OCI-LY1 (cell line): ENCODE results near the gene INSRR.

Experiments used
- H2AFZ ChIP-seq: fragments of 200-600 bp; sonication (generic), shearing (Covaris generic); 2 replicates; pipeline ENCODE4 v1.6.0; 2014; ENCODE audit warnings: antibody characterized with exemption, mild to moderate bottlenecking, low read length
- H3F3A ChIP-seq: fragments of 200-600 bp; sonication (generic), shearing (Covaris generic); 2 replicates; pipeline ENCODE4 v1.6.0; 2014; ENCODE audit warnings: mild to moderate bottlenecking, antibody characterized with exemption, low read length, moderate library complexity; ENCODE audit not compliant: insufficient read depth
- H3K27ac ChIP-seq: fragments of 200-600 bp; sonication (generic); 2 replicates; pipeline ENCODE4 v1.5.1; 2014; ENCODE audit warnings: low read length, mixed run types, mild to moderate bottlenecking, low read depth; ENCODE audit not compliant: poor library complexity, severe bottlenecking
- H3K27me3 ChIP-seq: fragments of 200-600 bp; sonication (generic); 2 replicates; pipeline ENCODE4 v1.6.0; 2014; ENCODE audit warnings: antibody characterized with exemption, mild to moderate bottlenecking, low read length, moderate library complexity; ENCODE audit not compliant: insufficient read depth
- H3K36me3 ChIP-seq: fragments of 200-600 bp; sonication (generic); 2 replicates; pipeline ENCODE4 v1.6.1; 2014; ENCODE audit warnings: mild to moderate bottlenecking, antibody characterized with exemption, low read length, moderate library complexity, mixed read lengths; ENCODE audit not compliant: insufficient read depth
- H3K4me1 ChIP-seq: fragments of 200-600 bp; sonication (generic); 2 replicates; pipeline ENCODE4 v1.5.1; 2014; ENCODE audit warnings: mild to moderate bottlenecking, low read length, moderate library complexity; ENCODE audit not compliant: insufficient read depth, severe bottlenecking
- H3K4me2 ChIP-seq: fragments of 200-600 bp; sonication (generic), shearing (Covaris generic); 2 replicates; pipeline ENCODE4 v1.6.1; 2014; ENCODE audit warnings: low read length
- H3K4me3 ChIP-seq: fragments of 200-600 bp; sonication (generic); 2 replicates; pipeline ENCODE4 v1.5.1; 2014; ENCODE audit warnings: low read length, low read depth, mild to moderate bottlenecking, mixed read lengths; ENCODE audit not compliant: poor library complexity, severe bottlenecking
- H3K79me2 ChIP-seq: fragments of 200-600 bp; shearing (Covaris generic); 2 replicates; pipeline ENCODE4 v1.6.1; 2016; ENCODE audit warnings: mixed run types, low read length, mixed read lengths; ENCODE audit not compliant: insufficient read depth
- H3K9ac ChIP-seq: fragments of 200-600 bp; sonication (generic), shearing (Covaris generic); 2 replicates; pipeline ENCODE4 v1.6.1; 2014; ENCODE audit warnings: mild to moderate bottlenecking, low read length, mixed read lengths
- H3K9me2 ChIP-seq: fragments of 200-600 bp; sonication (generic), shearing (Covaris generic); 2 replicates; pipeline ENCODE4 v1.6.1; 2014; ENCODE audit warnings: low read depth, mild to moderate bottlenecking, low read length, mixed read lengths
- H3K9me3 ChIP-seq: fragments of 200-600 bp; shearing (Covaris generic); 2 replicates; pipeline ENCODE4 v1.6.1; 2014; ENCODE audit warnings: low read length, mixed read lengths
- H4K20me1 ChIP-seq: fragments of 200-600 bp; sonication (generic), shearing (Covaris generic); 2 replicates; pipeline ENCODE4 v1.6.0; 2016; ENCODE audit warnings: mild to moderate bottlenecking, low read length; ENCODE audit not compliant: insufficient read depth
- EZH2 ChIP-seq: fragments of 200-600 bp; sonication (generic), shearing (Covaris generic); IDR thresholded peaks from 2 replicates; pipeline ENCODE4 v1.8.0; 2017; ENCODE audit warnings: borderline replicate concordance, mixed run types, mild to moderate bottlenecking, antibody characterized with exemption, low read length, moderate library complexity, mixed read lengths
- TF ChIP-seq, protein P1 (sequence below): fragments of 200-600 bp; sonication (generic), shearing (Covaris generic); IDR thresholded peaks from 2 replicates; pipeline ENCODE4 v1.5.1; 2017; ENCODE audit warnings: mild to moderate bottlenecking, antibody characterized with exemption, low read length, moderate library complexity, mixed read lengths

The INSRR gene

DNA sequence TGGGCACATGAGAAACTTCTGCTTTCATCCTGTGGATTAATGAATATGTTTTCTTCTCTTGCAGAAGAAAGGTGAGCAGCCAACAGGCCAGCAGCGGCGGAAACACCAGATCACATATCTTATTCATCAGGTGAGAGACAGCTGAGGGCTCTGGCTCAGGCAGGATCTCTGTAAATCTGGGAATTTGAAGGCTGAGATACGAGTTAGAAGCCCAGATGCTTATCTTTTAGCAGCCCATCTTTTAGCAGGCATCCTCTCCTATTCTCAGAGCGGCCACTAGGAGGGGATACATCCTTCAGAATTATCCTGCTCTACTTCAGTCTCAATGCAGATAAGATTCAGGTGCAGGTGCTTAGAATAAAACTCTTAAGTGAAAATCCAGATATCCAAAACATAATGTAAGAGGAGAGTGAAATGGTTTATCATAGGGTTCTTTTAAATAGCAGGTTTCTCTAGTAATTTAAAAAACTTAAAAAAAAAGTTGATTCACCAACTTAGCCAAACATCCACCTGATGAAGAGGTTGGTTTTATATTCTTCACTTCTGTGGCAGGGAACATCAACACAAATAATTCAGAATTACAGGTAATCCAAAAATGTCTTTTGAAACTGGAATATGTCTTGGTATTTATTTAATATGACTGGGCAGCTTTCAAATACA is 61.6 kb downstream of the INSRR start:
- TF ChIP-seq EZH2: no peak
- TF ChIP-seq, protein P1, sequence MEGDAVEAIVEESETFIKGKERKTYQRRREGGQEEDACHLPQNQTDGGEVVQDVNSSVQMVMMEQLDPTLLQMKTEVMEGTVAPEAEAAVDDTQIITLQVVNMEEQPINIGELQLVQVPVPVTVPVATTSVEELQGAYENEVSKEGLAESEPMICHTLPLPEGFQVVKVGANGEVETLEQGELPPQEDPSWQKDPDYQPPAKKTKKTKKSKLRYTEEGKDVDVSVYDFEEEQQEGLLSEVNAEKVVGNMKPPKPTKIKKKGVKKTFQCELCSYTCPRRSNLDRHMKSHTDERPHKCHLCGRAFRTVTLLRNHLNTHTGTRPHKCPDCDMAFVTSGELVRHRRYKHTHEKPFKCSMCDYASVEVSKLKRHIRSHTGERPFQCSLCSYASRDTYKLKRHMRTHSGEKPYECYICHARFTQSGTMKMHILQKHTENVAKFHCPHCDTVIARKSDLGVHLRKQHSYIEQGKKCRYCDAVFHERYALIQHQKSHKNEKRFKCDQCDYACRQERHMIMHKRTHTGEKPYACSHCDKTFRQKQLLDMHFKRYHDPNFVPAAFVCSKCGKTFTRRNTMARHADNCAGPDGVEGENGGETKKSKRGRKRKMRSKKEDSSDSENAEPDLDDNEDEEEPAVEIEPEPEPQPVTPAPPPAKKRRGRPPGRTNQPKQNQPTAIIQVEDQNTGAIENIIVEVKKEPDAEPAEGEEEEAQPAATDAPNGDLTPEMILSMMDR: peak; percentile 83

DNA sequence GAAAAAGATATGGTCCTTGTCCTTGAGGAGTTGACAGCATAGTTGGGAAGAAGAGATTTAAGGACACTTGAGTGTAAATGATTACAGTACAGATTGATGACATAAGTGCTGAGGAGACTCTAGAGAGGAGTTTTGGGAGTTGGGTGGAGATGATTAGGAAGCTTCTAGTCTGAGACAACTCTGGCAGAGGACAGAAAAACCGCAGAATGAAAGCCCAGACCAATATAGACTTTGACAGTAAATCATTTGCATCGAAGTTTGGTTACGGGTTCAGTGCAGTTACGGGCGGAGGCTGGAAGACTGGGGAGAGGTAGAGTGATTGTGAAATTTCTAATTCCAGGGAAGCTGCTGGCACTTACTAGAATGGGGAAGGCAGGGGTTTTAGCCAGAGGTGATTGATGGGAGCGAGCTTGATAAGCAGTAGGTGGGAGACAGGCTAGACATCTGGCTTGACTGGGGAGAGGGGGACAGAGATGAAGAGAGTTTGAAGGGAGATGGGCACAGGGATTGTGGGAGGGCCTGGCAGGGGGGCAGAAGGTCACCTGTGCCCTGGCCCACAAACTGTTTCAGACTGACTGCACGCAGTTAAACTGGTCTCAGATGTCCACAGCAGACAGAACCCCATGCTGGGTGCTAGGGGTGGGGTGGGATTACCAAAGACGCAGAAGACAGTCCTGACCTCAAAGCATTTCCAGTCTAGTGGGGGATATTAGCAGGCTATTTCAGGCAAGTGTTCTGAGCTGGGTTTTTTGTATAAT is 62.4 kb downstream of the INSRR start:
- no peak overlapping the region for H3K27ac ChIP-seq

More for the DNA sequence above, 61.6 kb downstream of the INSRR start:
- H3K9me2 ChIP-seq: no peaks in the 10 kb centered on the region
- H3K27ac ChIP-seq: no peak overlapping the region
- no peak overlapping the region for H3K9ac ChIP-seq
- H4K20me1 ChIP-seq: no peaks in the 10 kb centered on the region
- peaks cover 97% of the 10 kb centered on the region for H3K36me3 ChIP-seq
- no peaks in the 10 kb centered on the region for H3K79me2 ChIP-seq
- H3F3A ChIP-seq: no peaks in the 10 kb centered on the region
- no peak overlapping the region for H3K4me2 ChIP-seq
- no peak overlapping the region for H2AFZ ChIP-seq
- peaks cover 8% of the 10 kb centered on the region for H3K4me1 ChIP-seq
- no peaks in the 10 kb centered on the region for H3K27me3 ChIP-seq
- no peak overlapping the region for H3K4me3 ChIP-seq
- H3K9me3 ChIP-seq: no peaks in the 10 kb centered on the region

DNA sequence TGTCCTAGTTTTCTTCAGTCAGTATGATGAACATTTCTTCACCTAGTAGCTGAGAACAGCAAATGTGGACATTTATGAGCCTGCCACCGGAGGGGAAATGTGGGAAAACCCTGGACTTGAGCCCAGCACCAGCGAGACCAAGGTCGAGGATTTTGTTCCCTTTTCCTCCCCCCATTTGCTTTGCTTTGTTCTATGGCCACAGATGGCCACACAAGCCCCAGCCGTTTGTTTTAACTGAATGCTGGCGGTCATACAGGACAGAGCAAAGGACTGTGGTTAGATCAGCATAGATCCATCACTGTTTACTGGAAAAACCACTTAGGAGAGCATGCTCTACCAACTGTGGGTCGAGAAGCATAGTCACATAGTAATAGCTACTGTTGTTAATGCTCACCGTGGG is 63.1 kb downstream of the INSRR start:
- H2AFZ ChIP-seq: no peak overlapping the region
- H3K4me1 ChIP-seq: peaks cover 8% of the 10 kb centered on the region
- H3K4me3 ChIP-seq: no peak overlapping the region
- no peaks in the 10 kb centered on the region for H3K9me3 ChIP-seq
- H3K9ac ChIP-seq: no peak overlapping the region
- no peaks in the 10 kb centered on the region for H3K27me3 ChIP-seq
- TF ChIP-seq, protein P1: no peak
- TF ChIP-seq EZH2: no peak
- no peak overlapping the region for H3K27ac ChIP-seq
- no peaks in the 10 kb centered on the region for H3F3A ChIP-seq
- peaks cover 97% of the 10 kb centered on the region for H3K36me3 ChIP-seq
- H3K4me2 ChIP-seq: no peak overlapping the region
- no peaks in the 10 kb centered on the region for H3K9me2 ChIP-seq
- H4K20me1 ChIP-seq: no peaks in the 10 kb centered on the region
- no peaks in the 10 kb centered on the region for H3K79me2 ChIP-seq

More for the DNA sequence above, 62.4 kb downstream of the INSRR start:
- H3K9ac ChIP-seq: no peak overlapping the region
- H3K4me2 ChIP-seq: no peak overlapping the region
- H3K4me1 ChIP-seq: peaks cover 8% of the 10 kb centered on the region
- H3F3A ChIP-seq: no peaks in the 10 kb centered on the region
- peaks cover 97% of the 10 kb centered on the region for H3K36me3 ChIP-seq
- H3K9me2 ChIP-seq: no peaks in the 10 kb centered on the region
- no peak overlapping the region for H3K4me3 ChIP-seq
- H3K27me3 ChIP-seq: no peaks in the 10 kb centered on the region
- TF ChIP-seq, protein P1: no peak
- TF ChIP-seq EZH2: no peak
- no peaks in the 10 kb centered on the region for H4K20me1 ChIP-seq
- H3K9me3 ChIP-seq: no peaks in the 10 kb centered on the region
- H3K79me2 ChIP-seq: no peaks in the 10 kb centered on the region
- H2AFZ ChIP-seq: no peak overlapping the region
